Heart right ventricle (tissue), 16 donors: Measurements from ENCODE around the gene KIAA0586. TPM values are rescaled to one million over a fixed set of nuclear protein-coding genes. Genes with fewer than 3 reads are reported as not detected.
"Not testable (repeated sequence)": the region's sequence is repeated elsewhere in the genome, so short reads cannot be mapped to it uniquely, and the experiment has no call there.

Source experiments
- ATAC-seq, 8 donors: fragments of 200-7000 bp; cut with Tn5 transposase; one replicate each; pipeline ENCODE4 v1.9.1; 2020; ENCODE audit warnings: mild to moderate bottlenecking in 8 of 8, moderate library complexity in 8 of 8, moderate number of reproducible peaks in 1 of 8
- DNase-seq, 2 donors: peaks; one replicate each; pipeline ENCODE4 v3.0.0-alpha.2; 2020
- H3K27ac ChIP-seq, 10 donors: fragments of 200-600 bp; sonication (generic) in 2 of 10; one replicate each; pipeline versions ENCODE4 v1.5.0 to v1.8.0; 2020 to 2022; ENCODE audit warnings: mild to moderate bottlenecking in 3 of 10
- H3K27me3 ChIP-seq, 7 donors: fragments of 200-600 bp; one replicate each; pipeline ENCODE4 v1.8.0; 2021 to 2022; ENCODE audit warnings: mild to moderate bottlenecking in 2 of 7
- H3K36me3 ChIP-seq, 9 donors: fragments of 200-600 bp; sonication (generic) in 1 of 9; one replicate each; pipeline versions ENCODE4 v1.5.0 to v1.8.0; 2020 to 2022; ENCODE audit warnings: mild to moderate bottlenecking in 2 of 9
- H3K4me1 ChIP-seq, 9 donors: fragments of 200-600 bp; sonication (generic) in 1 of 9; one replicate each; pipeline versions ENCODE4 v1.5.0 to v1.8.0; 2020 to 2022; ENCODE audit warnings: mild to moderate bottlenecking in 4 of 9
- H3K4me3 ChIP-seq, 10 donors: fragments of 200-600 bp; sonication (generic) in 2 of 10; one replicate each; pipeline versions ENCODE4 v1.5.0 to v1.8.0; 2020 to 2022; ENCODE audit warnings: mild to moderate bottlenecking in 7 of 10, moderate library complexity in 2 of 10
- H3K9me3 ChIP-seq, 11 donors: fragments of 200-600 bp in 10 of 11; sonication (generic) in 2 of 11; one replicate each; pipeline versions ENCODE4 v1.5.0 to v1.8.0; 2013 to 2022; ENCODE audit warnings: mild to moderate bottlenecking in 2 of 11, control low read depth in 1 of 11, moderate library complexity in 1 of 11
- WGBS, 2 donors: extraction: QIAGEN DNeasy Blood & Tissue Kit; methylation state at CpG; one replicate each; pipeline ENCODE4 v1.1.7; 2013; ENCODE audit warnings: inconsistent platforms in 1 of 2; 5-methylcytosine and 5-hydroxymethylcytosine counted together
- intact Hi-C, 10 donors: fragments of 100-400 bp; cut with DNase I; formaldehyde crosslinking; loops; one replicate each; pipeline versions ENCODE4 v1.11.1 to v1.14.2; 2022
- polyA plus RNA-seq, 2 donors: library from polyadenylated mRNA; stranded (reverse); fragments of 200-250 nt; gene quantifications; one replicate each; pipeline ENCODE4 v1.2.3, GENCODE V29; 2013
- total RNA-seq, 10 donors: library from RNA; stranded (reverse); fragmentation: NEBNext Ultra II Directional in 3 of 10; extraction: Animal tissue kit (Norgen Biotek cat#: 25700) in 3 of 10; gene quantifications; one replicate each; pipeline versions ENCODE4 v1.2.1 to v1.2.4, GENCODE V29; 2021 to 2023
- TF ChIP-seq, protein P1 (sequence below), 9 donors: fragments of 200-600 bp; sonication (generic) in 2 of 9; IDR thresholded peaks; one replicate each; pipeline versions ENCODE4 v1.5.0 to v1.8.0; 2021 to 2022; ENCODE audit warnings: antibody characterized with exemption in 9 of 9, mild to moderate bottlenecking in 5 of 9, moderate library complexity in 1 of 9
- donor health status: Arrhythmogenic right ventricular cardiomyopathy.
- donor health status: ischemic (EF 13 %, LVEDD 7.1; RV severe dilation, severe dysfunction).
- donor health status: healthy with polysubstance abuse.
- donor health status: DM: no; HTN: yes; CAD: no.
- donor health status: DM: no; HTN: no; CAD: no.
- donor health status: ischemic (EF 25% LVEDD 6.9; RV normal size, moderate dysfunction).
- donor health status: ischemic (EF 25% LVEDD 5.7; RV mildly dilated, moderate dysfunction).
- donor health status: healthy.
- donor health status: DM: yes; HTN: yes; CAD: no.
- donor health status: Ischemic cardiomyopathy.
- donor health status: ischemic (EF 35%, LVEDD 5.7; RV mildly dilated, moderate dysfunction).
- donor health status: nonischemic (EF 11% LVEDD 7.7; RV severe dilation, severe dysfunction).
- donor health status: DM: yes; HTN: yes; CAD: no.
- donor health status: PGD.
- donor health status: ischemic (EF 29% LVEDD 5.4; RV normal size, mild dysfunction).
- donor health status: nonischemic (EF 23%, LVEDD 6.1; RV moderate dilation, normal function).

Gene KIAA0586
- total and polyA plus RNA-seq, 12 donors, result 3.8 to 15.9 (median 12.1) TPM

DNA sequence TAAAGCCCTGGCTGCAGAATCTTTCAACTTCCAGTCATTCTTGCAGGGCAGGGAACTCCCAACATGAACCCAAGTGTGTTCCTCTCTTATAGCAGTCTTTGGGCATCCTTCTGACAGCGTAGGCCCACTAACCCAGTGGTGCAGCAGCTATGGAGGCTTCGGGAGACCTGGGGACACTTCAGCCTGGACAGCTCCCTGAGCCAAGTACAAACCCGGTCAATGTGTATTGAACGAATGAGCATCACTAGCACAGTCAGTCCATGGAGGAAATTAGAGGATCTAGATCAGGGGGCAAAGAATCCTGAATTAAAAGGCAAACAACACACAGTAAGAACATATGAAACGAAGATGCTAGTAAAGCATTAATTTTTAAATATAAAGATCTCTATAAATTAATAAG is 41.8 kb downstream of the KIAA0586 start:
- WGBS, 2 donors, result 92 to 93% methylated on average over 5 of the region's 5 CpGs
- TF ChIP-seq, protein P1, sequence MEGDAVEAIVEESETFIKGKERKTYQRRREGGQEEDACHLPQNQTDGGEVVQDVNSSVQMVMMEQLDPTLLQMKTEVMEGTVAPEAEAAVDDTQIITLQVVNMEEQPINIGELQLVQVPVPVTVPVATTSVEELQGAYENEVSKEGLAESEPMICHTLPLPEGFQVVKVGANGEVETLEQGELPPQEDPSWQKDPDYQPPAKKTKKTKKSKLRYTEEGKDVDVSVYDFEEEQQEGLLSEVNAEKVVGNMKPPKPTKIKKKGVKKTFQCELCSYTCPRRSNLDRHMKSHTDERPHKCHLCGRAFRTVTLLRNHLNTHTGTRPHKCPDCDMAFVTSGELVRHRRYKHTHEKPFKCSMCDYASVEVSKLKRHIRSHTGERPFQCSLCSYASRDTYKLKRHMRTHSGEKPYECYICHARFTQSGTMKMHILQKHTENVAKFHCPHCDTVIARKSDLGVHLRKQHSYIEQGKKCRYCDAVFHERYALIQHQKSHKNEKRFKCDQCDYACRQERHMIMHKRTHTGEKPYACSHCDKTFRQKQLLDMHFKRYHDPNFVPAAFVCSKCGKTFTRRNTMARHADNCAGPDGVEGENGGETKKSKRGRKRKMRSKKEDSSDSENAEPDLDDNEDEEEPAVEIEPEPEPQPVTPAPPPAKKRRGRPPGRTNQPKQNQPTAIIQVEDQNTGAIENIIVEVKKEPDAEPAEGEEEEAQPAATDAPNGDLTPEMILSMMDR (IDR thresholded peaks at IDR 0.05), result no peak
- intact Hi-C loops, result no loop called here
- H3K27ac ChIP-seq, result no peak overlapping the region
- no peak for ATAC-seq
- H3K4me3 ChIP-seq, result no peak overlapping the region
- no peak for DNase-seq
- no peaks in the 10 kb centered on the region for H3K27me3 ChIP-seq
- H3K4me1 ChIP-seq, result no peaks in the 10 kb centered on the region
- no peaks in the 10 kb centered on the region for H3K9me3 ChIP-seq
- H3K36me3 ChIP-seq, result peaks cover 0 to 91% (median 17%) of the 10 kb centered on the region in 9 donors

GRCh38 chr14:58476320-58476719 is 48.8 kb downstream of the KIAA0586 start:
- WGBS, 2 donors, result 93 to 98% methylated on average over 1 of the region's 1 CpG
- peaks cover 0 to 89% (median 12%) of the 10 kb centered on the region in 9 donors for H3K36me3 ChIP-seq
- H3K27me3 ChIP-seq, result no peaks in the 10 kb centered on the region
- DNase-seq, result no peak
- TF ChIP-seq, protein P1 (IDR thresholded peaks at IDR 0.05), result no peak
- no peak overlapping the region for H3K4me3 ChIP-seq
- H3K9me3 ChIP-seq, result no peaks in the 10 kb centered on the region
- H3K27ac ChIP-seq, result no peak overlapping the region
- no peak for ATAC-seq
- no peaks in the 10 kb centered on the region for H3K4me1 ChIP-seq
- intact Hi-C loops, result no loop called here

DNA sequence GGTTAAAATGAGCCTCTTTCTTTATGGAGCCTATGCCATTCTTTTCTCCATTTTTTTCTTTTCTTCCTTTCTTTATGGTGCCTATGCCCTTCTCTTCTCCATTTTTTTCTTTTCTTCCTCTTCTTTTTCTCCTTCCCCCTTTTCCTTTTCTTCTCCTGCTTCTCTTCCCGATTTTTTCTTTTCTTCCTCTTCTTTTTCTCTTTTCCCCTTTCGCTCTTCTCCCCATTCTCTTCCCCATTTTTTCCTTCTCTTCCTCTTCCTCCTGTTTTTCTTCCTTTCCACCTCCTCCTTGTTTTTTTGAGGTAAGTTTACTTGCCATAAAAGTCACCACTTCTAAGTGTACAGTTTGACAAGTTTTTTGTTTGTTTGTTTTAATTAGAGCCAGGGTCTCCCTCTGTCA is 50.1 kb downstream of the KIAA0586 start:
- no peak overlapping the region for H3K4me3 ChIP-seq
- no peak for ATAC-seq
- DNase-seq, result no peak
- no peaks in the 10 kb centered on the region for H3K27me3 ChIP-seq
- peaks cover 0 to 81% (median 7%) of the 10 kb centered on the region in 9 donors for H3K36me3 ChIP-seq
- H3K9me3 ChIP-seq, result no peaks in the 10 kb centered on the region
- H3K4me1 ChIP-seq, result no peaks in the 10 kb centered on the region
- 92 to 96% methylated on average over 2 of the region's 2 CpGs for WGBS, 2 donors
- TF ChIP-seq, protein P1 (IDR thresholded peaks at IDR 0.05), result no peak
- intact Hi-C loops, result no loop called here
- H3K27ac ChIP-seq, result no peak overlapping the region

DNA sequence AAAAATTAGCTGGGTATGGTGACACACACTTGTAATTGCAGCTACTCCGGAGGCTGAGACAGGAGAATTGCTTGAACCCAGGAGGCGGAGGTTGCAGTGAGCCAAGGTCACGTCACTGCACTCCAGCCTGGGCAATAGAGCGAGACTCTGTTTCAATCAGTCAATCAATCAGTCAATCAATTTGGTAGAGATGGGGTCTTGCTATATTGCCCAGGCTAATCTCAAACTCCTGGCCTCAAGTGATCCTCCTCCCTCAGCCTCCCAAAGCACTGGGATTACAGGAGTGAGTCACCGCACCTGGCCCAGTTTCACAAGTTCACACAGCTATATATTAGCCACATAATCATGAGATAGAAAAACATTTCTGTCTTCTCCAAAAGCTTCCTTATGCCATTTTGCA is 50.8 kb downstream of the KIAA0586 start:
- DNase-seq, H3K27ac ChIP-seq, H3K9me3 ChIP-seq, H3K4me1 ChIP-seq, H3K27me3 ChIP-seq, intact Hi-C loops, ATAC-seq, H3K4me3 ChIP-seq: not testable (repeated sequence)
- WGBS, 2 donors, result 99% methylated on average over 5 of the region's 5 CpGs
- peaks cover 0 to 85% (median 12%) of the 10 kb centered on the region in 9 donors for H3K36me3 ChIP-seq

- WGBS, 2 donors, result 92 to 95% methylated on average over 1 of the region's 1 CpG
Measured at GRCh38 chr14:58479975-58480374, 52.5 kb downstream of the KIAA0586 start.

More at GRCh38 chr14:58479975-58480374, 52.5 kb downstream of the KIAA0586 start:
- no peak overlapping the region for H3K27ac ChIP-seq
- H3K27me3 ChIP-seq, result no peaks in the 10 kb centered on the region
- no peaks in the 10 kb centered on the region for H3K4me1 ChIP-seq
- TF ChIP-seq, protein P1 (IDR thresholded peaks at IDR 0.05), result no peak
- no peak for ATAC-seq
- H3K4me3 ChIP-seq, result no peak overlapping the region
- peaks cover 0 to 84% (median 13%) of the 10 kb centered on the region in 9 donors for H3K36me3 ChIP-seq
- intact Hi-C loops, result no loop called here
- DNase-seq, result no peak
- H3K9me3 ChIP-seq, result no peaks in the 10 kb centered on the region
